SW480 (cell line): ENCODE data around the gene SLMAP.

Experiments
- DNase-seq: peaks from one replicate; pipeline ENCODE4 v3.0.0-alpha.2; 2016; ENCODE audit warnings: low spot score

The SLMAP gene

DNA sequence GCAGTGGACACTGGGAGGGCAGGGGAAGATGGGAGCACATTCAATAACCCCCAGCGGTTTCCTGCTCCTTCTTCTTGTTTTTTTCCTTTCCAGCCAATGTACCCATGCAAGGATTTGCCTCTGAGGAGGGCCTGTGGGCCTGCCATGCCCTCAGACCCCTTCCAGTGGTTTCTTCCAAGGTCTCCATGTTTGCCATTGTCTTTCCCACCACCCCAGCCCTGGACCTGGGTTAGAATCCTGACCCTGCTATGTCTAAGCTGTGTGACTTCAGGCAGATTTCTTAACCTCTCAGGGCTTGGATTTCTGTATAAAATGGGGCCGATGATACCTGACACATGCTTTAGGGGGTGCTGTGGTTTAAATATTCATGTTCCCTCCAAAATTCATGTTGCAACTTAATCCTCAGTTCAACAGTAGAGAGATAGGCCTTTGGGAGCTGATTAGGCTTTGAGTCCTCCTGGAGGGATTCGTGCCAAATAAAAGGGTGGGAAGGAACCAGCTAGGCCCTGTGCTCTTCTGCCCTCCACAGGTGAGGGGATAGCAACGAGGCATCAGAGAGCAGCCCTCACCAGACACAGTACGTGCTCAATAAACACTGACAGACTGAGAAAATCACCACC lies 205.8 kb downstream of the SLMAP start:
- peak; percentile 68 for DNase-seq

DNA sequence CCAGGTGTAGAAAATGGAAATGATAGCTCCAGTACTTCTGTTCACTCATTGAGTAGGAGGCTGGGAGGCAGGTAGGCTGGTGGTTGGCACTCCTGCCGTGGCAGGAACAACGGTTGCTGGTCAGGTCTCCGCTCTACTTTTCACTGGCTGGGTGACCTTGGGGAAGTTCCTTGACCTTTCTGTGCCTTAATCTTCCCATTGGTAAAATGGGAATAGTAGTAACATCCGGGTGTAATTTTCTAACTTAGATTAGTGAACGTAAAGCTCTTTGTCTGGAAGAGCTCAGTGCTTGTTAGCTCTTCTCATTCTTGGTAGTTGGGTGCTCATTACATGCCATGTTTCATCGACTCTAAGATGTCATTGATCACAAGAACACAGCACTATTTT lies 206.3 kb downstream of the SLMAP start:
- no peak for DNase-seq

DNA sequence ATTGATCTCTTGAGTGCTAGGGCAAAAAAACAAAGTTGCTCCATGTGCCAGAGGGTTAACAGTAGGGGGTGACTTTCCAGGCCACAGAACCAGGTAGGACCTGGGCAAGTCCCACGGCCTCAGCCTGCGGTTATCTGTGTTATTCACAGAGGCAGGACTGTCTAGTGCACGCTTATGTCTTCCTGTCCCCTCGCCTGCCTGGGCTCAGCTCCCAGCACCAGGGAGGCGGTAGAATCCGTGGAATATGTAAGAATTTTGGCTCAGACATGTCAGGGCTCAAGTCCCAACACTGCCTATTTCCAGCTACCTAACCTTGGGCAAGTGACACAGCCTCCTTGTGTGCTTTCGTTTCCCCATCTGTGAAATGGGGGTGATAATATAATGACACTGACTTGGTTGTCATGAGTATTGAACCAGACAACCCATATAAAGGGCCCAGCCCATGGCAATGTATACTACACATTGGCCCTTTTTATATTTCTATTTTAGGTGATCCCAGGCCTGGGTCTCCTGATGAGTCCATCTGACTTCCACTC lies 207.8 kb downstream of the SLMAP start:
- DNase-seq: no peak

DNA sequence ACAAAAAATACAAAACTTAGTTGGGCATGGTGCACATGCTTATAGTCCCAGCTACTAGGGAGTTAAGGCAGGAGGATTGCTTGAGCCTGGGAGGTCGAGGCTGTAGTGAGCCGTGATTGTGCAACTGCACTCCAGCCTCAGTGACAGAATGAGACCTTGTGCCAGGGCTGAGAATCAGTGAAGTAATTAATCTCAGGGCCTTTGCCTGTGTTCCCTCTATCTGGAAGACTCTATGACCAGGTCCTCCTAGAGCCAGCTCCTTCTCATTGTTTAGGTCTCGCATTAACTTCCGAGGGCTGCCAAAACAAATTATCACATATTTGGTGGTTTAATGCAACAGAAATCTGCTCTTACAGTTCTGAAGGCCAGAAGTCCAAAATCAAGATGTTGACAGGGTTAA lies 210.7 kb downstream of the SLMAP start:
- no peak for DNase-seq

GRCh38 chr3:57967590-57967989 lies 211.5 kb downstream of the SLMAP start:
- DNase-seq: peak; percentile 60

- DNase-seq: no peak
Measured at GRCh38 chr3:57968501-57968900, 212.4 kb downstream of the SLMAP start.

DNA sequence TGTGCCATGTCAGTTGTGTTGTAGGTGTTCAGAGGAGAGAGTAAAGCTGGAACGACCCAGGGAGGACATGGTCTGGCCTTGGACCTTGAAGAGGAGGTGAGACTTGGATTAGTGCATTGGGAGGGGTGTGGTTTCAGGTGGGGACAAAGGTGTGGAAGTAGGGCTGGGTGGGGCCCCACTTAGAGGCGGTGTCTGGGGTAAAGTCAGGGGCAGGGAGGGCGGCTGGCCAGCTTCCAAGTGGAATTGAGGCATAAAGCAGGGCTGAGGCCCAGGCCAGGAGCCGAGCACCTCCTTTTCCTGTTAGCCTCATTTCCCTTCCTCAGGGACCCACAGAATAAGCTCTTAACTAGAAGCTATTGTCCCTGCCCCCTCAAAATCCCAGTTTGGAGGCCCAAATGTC lies 215.9 kb downstream of the SLMAP start:
- DNase-seq: peak; percentile 59

GRCh38 chr3:57972531-57973111 lies 216.5 kb downstream of the SLMAP start:
- DNase-seq: peak; percentile 74

DNA sequence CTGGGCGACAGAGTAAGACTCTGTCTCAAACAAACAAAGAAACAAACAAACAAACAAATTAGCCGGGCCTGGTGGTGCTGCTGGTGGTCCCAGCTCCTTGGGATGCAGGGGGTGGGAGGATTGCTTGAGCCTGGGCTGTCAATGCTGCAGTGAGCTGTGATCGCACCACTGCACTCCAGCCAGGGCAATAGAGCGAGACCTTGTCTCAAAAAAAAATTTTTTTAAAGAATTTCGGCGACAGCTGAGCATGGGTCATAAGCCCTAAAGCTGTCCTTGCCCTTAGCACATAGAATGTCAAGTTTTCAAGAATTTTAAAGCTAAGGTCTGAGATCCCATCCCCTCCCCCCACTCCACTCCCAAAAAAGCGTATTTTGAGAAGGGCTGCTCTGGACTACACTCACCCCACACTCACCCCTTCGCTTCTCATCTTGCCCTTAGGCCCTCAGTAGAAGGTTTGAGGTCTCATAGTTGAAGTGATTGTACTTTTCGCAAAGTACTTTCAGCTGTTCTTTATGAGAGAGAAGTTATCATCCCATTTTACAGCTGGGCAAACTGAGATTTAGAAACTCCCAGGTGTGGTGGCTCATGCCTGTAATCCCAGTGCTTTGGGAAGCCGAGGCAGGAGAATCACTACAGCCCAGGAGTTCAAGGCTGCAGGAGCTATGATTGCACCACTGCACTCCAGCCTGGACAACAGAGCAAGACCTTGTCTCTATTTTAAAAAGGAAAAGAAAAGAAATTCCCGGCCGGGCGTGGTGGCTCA lies 217.8 kb downstream of the SLMAP start:
- DNase-seq: no peak

- peak; percentile 97 for DNase-seq
Measured at GRCh38 chr3:57974796-57975388, 218.8 kb downstream of the SLMAP start.

DNA sequence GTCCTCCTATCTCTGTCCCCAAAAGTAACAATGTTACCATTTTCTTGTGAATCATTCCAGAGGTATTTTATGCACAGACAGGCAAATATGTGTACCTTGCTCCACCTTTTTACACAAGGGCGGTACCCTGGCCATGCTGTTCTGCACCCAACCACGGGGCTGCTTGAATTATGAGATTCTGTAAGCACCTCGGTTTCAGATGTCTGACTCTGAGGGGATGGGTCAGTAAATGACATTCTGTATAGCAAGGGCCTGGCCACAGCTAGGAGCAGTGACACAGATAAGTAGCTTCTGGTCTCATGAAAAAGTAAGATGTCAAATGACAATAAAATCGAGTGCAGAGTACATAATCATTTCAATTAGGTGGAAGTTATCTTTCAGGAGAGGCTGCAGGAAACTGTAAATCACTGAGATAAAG lies 221.7 kb downstream of the SLMAP start:
- DNase-seq: peak; percentile 91

DNA sequence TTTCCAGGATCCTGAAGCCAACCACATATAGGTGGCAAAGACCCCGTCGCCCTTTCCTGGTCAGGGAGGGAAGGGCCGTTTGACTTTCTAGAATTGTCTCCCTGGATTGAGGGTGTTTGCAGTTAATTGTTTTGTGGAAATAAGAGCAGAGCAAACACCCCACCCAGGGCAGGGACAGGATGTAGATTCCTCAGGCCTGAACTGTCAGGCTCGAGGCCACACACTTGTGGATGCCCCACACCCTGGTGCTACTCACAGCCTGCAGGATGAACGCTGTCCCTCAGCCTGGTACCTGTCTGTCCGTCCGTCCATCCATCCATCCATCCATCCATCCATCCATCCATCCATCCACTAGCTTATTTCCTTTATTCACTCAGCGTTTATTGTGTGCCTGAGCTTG lies 222.2 kb downstream of the SLMAP start:
- DNase-seq: peak; percentile 60
